ENCODE data around the gene ZNF177.

DNA sequence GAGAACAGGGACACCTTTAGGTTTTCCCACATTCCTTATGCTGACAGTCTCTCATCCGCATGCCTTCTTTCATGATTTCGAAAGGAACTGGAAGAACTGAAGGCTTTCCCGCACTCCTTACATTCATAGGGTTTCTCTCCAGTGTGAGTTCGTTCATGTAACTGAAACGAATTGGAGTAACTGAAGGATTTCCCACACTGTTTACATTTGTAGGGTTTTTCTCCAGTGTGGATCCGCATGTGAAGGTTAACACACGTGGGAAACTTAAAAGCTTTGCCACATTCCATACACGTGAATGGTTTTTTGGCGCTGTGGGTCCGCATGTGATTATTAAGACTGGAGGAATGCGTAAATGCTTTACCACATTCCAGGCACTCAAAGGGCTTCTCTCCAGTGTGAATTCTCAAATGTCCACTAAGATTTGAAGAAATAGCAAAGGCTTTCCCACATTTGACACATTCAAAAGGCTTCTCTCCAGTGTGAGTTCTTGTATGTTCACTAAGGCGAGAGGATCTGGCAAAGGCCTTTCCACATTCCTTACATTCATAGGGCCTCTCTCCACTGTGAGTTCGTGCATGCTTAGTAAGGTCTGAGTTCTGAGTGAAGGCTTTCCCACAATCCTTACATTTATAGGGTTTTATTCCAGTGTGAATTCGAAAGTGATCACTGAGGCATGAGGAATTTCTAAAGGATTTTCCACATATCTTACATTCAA is 50.6 kb downstream of the ZNF177 start:
- TF ChIP-seq POLR2A (IDR thresholded peaks at IDR 0.05) (no peak), POLR2AphosphoS5 (IDR thresholded peaks at IDR 0.05) (no peak)
- TF ChIP-seq, protein P1, sequence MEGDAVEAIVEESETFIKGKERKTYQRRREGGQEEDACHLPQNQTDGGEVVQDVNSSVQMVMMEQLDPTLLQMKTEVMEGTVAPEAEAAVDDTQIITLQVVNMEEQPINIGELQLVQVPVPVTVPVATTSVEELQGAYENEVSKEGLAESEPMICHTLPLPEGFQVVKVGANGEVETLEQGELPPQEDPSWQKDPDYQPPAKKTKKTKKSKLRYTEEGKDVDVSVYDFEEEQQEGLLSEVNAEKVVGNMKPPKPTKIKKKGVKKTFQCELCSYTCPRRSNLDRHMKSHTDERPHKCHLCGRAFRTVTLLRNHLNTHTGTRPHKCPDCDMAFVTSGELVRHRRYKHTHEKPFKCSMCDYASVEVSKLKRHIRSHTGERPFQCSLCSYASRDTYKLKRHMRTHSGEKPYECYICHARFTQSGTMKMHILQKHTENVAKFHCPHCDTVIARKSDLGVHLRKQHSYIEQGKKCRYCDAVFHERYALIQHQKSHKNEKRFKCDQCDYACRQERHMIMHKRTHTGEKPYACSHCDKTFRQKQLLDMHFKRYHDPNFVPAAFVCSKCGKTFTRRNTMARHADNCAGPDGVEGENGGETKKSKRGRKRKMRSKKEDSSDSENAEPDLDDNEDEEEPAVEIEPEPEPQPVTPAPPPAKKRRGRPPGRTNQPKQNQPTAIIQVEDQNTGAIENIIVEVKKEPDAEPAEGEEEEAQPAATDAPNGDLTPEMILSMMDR (IDR thresholded peaks at IDR 0.05), result no peak

Data from sigmoid colon (tissue), 4 donors.